Head of caudate nucleus (tissue), 42 donors: ENCODE measurements around the gene KRT6A.

Experiments
- DNase-seq, 42 donors: peaks; one replicate each; pipeline versions ENCODE4 v3.0.0 to v3.0.0-alpha.2; 2020 to 2021; ENCODE audit warnings: mixed read lengths in 7 of 42
- intact Hi-C: fragments of 100-400 bp; cut with DNase I; formaldehyde crosslinking; loops from one replicate; pipeline ENCODE4 v1.15.0; 2022

KRT6A gene

DNA sequence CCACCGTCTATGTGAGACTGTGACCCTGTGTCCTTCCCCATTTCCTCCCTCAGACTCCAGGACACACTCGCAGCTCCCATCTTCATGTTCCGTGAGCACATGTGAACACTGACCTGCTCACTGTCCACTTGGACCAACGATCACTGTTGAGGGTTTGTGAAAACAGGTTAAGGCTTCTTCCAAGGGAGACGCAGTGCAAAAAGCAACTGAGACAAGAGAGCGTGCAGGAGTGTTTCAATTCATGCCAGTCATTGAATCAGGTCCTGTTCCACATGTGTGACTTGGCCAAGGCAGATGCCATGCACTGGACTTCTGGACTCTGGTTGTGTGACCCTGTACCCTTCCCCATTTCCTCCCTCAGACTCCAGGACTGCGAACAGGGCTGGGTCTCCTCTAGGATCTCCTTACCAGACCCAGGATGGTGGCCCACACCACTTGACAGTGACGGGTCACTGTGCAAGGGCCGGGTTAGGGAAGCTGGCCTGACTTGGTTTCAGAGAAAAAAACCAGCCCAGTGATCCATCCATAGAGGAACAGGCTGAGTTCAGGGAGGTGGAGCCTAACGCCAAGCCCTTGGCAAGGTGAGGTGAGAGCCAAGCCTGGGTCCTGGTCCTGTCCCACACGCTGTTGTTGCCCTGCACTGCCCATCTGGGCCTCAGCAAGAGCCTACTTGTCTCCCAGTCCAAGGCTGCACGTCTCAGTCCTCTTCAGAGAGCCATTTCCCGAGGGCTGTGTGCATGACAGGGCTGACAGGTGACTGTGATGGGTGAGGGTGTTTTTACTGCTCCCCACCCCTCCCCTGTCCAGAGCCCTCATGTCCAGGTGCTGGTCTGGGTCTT lies 32.8 kb upstream of the KRT6A start:
- peak in 16 of 42 donors; percentile 2 to 34 (median 10) for DNase-seq
- intact Hi-C loops, result no loop called here

DNA sequence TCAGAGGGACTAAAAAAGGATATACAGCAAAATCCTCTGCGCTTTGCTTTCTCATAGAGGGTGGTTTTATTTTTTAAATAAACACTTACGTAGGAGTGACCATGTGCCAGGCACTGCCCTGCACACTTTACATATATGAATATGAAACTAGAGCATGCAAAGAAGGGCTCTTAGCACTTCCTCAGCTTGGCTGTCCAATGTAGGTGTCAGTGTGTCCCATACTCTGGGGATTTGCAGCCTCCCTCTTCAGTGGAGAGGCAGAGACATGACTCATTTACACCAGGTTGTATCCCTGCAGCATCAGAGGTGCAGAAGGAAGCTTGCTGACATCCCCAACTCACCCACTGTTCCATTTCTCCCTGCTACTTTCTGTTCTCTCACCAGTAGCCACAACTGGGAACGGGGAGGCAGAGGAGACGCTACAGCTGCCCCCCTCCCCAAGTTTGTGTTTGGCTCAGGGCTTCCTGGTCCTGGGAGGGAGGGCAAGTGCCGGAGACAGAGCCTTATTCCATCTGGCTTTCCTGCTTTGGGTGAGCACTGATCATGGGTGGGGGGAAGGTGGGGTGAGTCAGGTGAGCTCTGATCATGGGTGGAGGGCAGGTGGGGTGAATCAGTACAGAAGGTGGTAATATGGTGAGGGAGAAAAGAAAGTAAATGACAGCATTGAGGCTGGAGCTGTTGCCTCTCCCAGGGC lies 32.0 kb upstream of the KRT6A start:
- DNase-seq, result peak in 17 of 42 donors; percentile 3 to 60 (median 20)
- intact Hi-C loops, result no loop called here

DNA sequence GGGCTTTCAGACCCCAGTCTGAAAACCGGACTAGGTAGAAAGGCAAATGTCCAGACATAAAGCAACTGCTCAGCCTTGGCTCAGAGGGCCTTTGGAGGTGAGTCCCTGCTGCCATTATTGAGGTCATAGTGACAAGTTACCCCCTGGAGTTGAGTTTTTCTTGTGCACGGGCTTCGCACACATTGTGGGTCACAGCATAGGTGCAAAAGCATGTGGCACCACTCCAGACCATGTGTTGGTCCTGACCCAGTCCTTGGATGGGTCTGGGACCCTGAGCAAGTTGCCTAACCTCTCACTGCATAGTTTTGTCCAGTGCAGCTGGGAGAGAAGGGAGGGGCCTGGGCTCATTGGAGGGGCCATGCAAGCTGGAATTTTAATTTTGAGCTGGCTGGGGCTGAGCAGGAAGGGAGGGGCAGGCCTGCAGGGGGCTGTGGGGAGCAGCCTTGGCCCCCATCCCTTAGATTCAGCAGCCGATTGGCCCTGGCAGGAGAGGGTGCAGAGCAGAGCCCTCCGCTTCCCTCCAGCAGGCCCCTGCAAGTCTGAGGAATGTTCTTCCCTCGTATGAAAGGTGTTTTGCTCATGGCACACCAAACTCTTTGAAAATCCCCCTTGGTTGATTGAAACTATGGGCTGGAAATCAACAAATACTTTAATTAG lies 31.3 kb upstream of the KRT6A start:
- intact Hi-C loops, result no loop called here

DNA sequence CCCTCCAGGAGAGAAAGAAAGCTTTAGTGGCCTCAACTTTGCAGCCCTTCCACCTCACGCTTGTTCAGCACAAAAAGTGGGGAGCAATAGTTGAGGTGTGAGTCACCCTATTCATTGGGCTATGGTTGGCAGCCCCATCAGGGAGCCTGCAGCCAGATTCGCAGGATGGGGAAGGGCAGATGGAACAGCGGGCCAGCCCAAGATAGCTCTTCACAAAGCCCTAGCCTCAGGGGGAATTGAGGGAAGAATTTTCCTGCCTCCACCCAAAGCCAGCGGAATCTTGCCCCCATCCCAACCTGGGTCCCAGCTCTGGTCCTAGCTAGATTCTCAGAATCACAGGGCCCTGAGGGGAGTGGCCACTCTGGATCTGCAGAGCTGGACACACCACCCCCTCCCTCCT lies 30.8 kb upstream of the KRT6A start:
- intact Hi-C loops, result no loop called here
- DNase-seq, result peak in 11 of 42 donors; percentile 6 to 43 (median 14)

More for the DNA sequence above, 31.3 kb upstream of the KRT6A start:
- peak in 11 of 42 donors; percentile 3 to 38 (median 10) for DNase-seq

DNA sequence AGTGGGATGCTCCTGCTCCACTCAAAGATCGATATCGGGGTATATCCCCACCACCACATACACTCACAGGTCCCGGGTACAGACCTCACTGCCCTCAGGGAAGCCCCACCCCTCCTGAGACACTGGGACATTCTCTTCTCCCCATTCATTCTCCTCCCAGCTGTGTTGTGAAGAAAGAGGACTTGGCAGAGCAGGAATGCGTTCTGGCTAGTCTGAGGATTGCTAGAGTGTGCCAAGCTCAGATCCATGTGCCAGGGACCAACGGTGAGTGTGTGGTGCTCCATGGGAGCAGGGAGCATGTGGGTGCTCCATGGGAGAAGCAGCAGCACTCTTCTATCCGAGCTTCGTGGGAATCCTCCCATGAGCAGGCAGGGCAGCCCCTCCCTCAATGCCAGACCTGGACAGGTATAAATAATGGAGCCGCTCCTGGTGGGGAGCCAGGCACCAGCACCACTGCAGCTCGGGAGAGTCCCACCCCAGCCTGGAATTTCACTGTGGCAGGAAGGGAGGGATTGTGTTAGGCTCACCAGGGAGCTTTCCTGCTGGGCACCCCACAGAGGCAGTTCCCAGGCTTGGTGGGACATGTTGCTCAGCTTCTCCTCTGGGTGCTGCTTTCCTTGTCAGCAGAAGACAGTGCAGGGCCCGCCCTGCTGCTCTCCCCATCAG lies 29.4 kb upstream of the KRT6A start:
- intact Hi-C loops, result no loop called here
- peak in 9 of 42 donors; percentile 8 to 43 (median 27) for DNase-seq

DNA sequence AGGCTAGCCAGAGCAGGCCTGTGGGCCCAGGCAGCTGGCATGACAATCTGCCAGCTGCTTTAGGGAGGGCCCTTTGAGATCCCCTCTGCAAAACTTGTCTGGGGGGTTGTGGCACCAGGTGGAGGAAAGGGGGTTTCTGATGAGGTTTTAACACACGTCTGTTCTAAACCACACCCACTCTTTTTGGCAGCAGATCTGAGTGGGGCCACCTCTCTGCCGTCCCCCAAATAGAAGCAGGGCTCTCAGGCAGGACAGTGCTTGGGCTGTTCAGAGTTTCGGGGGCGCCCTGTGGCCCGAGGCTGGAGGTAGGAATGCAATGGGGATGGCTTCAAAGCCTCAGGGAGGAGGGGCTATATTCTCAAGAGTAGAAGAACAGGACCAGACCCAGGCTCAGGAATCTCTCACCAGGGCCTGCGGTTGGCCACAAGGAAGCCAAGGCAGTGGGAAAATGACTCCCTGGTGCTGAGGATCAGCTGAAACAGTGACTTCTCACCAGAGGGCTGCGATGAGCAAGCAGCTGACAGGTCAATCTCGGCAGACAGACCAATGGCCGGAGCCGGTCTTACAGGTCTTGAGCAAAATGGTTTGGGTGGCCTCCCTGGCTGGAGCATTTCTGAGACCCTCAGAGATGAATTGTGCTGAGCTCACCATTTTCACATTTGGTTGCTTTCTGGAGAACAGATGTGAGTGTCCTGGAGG lies 28.7 kb upstream of the KRT6A start:
- intact Hi-C loops, result no loop called here
- peak in 6 of 42 donors; percentile 15 to 44 (median 34) for DNase-seq

DNA sequence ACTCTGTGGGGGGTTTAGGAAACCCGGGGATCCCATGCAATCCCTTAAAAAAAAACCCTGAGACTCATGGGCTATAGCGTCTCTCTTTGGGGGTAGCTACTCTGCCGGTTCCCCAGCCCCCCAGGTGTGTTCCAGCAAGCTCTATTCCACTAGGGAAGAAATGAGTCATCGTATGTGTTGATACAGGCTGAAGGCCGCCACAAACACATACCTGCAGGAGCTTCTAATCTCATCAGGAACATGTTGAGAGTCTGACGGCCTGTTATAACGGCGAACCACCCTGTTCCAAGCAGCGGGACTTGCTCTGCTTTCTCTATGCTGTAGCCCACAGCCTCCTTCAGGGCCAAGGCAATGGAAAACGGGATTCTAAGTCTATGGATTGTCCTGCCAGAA lies 28.1 kb upstream of the KRT6A start:
- intact Hi-C loops, result no loop called here
- peak in 5 of 42 donors; percentile 7 to 38 (median 26) for DNase-seq

DNA sequence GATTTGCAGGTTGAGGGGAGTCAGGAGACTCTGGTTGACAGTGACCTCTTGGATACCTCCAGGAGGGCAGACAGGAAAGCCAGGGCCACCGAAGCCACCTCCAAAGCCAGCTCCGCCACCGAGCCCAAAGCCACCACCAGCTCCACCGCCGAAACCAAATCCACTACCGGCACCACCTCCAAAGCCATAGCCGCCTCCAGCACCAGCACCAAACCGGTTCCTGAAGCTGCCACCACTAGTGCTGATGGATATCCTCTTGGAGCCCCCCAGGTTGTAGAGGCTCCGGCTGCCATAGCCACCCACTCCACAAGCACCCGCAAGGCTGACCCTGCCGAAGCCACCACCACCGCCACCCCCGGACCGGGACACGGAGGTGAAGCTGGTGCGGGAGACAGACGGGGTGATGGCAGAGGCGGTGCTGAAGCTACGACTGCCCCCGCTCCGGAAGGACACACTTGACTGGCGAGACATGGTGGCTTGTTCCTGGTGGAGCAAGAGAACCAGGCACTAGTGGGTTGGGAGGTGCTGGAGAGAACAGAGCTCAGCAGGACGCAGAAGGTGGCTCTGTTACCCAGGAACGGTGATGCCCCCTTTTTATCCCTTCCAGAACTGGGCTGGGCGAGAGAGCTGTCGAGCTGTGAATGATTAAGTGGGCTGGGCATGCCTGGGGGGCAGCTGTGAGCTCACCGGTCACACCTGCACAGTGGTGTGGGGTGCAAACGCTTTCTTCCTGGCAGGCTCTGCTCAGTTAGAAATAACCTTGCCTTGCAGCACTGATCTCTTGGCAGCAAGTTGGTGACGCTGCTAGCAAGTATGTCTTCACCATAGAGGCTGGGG lies 27.0 kb upstream of the KRT6A start, which contains the start of gene KRT5:
TSS of gene KRT5 (minus strand) at position 569 of the 837 bp plus-strand sequence. CDS start at position 471, 98 bp downstream.
- intact Hi-C loops, result no loop called here
- DNase-seq, result peak in 7 of 42 donors; percentile 0 to 41 (median 13)

DNA sequence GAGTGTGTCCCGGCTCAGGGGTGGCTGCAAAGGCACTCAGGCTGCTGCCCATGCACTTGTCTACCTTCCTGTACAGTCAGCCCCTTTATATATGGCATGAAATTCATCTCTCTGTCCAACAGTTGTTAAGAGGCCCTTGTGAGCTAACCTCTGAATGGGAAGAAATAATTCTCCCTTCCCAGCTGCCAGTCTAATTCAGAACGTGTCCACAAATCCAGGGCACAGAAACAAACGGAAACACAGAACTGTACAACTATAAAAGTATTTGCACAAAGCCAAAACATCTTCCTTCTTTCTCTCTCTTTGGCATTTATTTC lies 26.3 kb upstream of the KRT6A start:
- peak in 2 of 42 donors; percentile 0 to 27 for DNase-seq
- intact Hi-C loops, result no loop called here

DNA sequence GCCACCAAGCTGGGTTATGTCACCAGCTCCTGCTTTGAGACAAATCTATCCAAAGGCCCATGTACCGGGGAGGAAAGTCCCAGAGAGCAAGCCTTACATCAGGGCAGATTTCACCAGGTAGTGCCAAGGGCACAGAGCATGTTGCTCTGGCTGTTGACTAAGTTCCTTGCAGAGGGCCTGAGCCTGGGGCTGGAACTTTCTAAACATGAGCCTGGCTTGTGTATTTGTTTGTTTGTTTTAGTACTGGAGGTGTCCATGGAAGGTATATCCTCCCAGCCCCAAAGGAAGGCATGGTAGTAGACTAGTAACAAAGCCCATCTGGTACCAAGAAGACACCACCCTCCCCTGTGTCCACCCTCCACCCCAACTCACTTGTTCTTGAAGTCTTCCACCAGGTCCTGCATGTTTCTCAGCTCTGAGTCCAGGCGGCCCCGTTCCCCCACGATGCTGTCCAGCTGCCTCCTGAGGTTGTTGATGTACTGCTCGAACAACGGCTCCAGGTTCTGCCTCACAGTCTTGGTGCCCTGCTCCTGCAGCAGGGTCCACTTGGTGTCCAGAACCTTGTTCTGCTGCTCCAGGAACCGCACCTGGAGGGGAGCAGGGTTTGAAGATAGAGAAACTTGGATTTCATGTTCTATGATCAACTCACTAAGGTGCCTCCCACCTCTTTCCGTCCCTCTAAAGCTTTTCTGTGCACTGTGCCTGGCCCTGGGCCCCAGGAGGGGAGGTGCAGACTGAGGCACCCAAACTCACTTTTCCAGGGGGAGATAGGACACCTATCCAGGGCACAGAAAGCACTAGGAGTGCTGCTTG lies 25.7 kb upstream of the KRT6A start:
- peak in 6 of 42 donors; percentile 1 to 40 (median 23) for DNase-seq
- intact Hi-C loops, result no loop called here

DNA sequence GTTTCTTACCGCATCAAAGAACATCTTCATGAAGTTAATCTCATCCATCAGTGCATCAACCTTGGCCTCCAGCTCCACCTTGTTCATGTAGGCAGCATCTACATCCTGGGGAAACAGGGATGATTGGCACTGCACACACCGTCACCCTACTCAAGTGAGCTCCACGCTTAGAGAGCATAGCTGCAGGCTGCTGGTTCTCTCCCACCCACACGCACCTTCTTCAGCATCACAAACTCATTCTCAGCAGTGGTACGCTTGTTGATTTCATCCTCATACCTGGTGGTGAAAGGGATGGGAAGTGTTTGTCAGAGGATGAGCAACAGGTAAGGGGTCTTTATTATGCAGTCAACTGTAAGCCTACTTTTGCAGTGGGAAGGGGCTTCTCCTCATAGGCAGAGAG lies 24.8 kb upstream of the KRT6A start:
- DNase-seq, result peak in 37 of 42 donors; percentile 36 to 95 (median 68)
- intact Hi-C loops, result no loop called here

DNA sequence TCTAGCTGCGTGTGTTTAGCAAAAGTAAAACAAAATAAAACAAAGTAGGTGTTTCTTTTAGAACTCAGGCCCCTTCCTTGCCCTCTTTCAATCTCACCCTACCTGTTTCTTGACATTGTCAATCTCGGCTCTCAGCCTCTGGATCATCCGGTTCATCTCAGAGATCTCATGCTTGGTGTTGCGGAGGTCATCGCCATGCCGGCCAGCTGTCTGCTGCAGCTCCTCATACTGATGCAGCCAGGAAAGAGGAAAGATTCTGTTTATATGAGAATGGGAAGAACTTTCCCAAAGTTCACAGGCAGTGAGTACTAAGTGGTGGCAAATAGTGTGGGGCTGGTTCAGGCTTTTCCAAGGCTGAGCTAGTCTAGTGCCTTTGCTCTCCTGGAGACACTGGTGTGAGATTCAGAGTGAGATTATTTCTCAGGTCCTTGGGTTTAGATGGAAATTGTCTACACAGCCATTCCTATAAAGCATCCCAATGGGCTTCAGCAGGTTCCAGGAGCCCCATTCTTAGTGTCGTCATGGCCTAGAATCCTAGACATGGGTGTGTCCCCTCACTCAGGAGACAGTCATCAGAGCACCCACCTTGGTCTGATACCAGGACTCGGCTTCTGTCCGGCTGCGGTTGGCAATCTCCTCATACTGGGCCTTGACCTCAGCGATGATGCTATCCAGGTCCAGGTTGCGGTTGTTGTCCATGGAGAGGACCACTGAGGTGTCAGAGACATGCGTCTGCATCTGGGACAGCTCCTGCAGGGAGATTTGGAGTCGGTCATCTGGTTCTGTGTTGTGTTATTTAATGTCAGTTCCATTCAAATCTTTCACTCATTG lies 24.2 kb upstream of the KRT6A start:
- peak in 5 of 42 donors; percentile 0 to 35 (median 27) for DNase-seq
- intact Hi-C loops, result no loop called here

DNA sequence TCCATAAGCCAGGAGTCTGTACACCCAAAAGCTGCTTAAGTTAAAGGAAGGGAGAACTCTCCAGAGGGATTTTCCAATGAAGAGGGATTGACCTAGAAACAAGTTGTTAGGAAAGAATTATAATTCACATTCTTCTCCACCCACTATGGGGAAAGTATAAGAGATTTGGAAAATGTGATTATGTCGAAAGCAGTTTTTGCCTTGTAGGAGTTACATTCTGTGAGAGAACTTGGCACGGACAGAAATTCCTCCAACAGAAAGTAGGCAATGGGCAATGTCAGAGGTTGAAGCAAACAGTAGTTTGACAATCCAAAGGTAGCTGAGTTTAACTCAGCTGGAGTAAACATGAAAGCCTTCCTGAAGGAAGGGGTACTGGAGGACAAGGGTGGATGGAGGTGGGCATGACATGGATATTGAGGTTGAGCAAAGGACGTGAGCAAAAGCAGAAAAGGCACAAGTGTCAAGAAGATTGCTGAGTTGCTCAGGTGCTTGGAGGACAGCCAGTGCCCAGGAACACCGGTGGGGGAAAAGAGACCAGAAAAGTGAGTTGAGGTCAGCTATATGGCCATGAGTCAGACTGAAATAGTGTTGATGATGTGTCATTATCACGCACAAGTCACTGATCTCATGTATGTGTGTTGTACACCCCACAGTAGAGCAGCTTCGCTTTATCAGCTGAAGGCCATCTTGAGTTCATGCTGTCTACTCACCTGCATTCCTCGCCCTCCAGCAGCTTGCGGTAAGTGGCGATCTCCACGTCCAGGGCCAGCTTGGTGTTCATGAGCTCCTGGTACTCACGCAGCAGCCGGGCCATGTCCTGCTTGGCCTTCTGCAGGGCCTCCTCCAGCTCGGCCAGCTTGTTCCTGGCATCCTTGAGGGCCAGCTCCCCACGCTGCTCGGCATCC lies 23.1 kb upstream of the KRT6A start:
- intact Hi-C loops, result no loop called here
- DNase-seq, result peak in 5 of 42 donors; percentile 0 to 38 (median 25)

DNA sequence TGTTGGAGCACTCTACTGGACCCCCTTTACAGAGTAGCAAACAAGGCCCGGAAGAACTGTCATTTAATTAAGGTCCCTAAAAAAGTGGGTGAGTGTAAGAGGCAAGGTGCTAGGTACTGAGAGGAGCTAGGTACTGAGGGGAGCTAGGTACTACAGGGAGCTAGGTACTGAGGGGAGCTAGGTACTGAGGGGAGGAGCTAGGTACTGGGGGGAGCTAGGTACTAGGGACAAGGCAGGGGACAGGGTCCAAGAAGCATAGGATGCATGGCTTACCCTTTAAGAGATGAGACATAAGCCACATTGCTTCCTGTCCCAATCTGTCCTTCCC lies 22.2 kb upstream of the KRT6A start:
- intact Hi-C loops, result no loop called here
- no peak for DNase-seq
